Neural crest cell (in vitro differentiated cells): Measurements from ENCODE around the gene ELAC1. TPM values are rescaled to one million over a fixed set of nuclear protein-coding genes. Genes with fewer than 3 reads are reported as not detected.

Experiments
- DNase-seq: peaks from one replicate; pipeline ENCODE4 v3.0.0; 2021; ENCODE audit warnings: low read depth, mixed read lengths, low spot score
- H3K27ac Mint-ChIP-seq: one replicate; pipeline ENCODE4 v1.8.0; 2021; ENCODE audit warnings: mild to moderate bottlenecking, mixed read lengths; ENCODE audit not compliant: unreplicated experiment
- H3K27me3 Mint-ChIP-seq: 2 replicates; pipeline ENCODE4 v1.8.0; 2021; ENCODE audit warnings: low read depth, mild to moderate bottlenecking, mixed read lengths
- H3K36me3 Mint-ChIP-seq: 2 replicates; pipeline ENCODE4 v1.8.0; 2021; ENCODE audit warnings: low read depth, mild to moderate bottlenecking, mixed read lengths
- H3K4me1 Mint-ChIP-seq: 2 replicates; pipeline ENCODE4 v1.8.0; 2021; ENCODE audit warnings: mixed read lengths
- H3K4me3 Mint-ChIP-seq: one replicate; pipeline ENCODE4 v1.8.0; 2021; ENCODE audit warnings: mild to moderate bottlenecking, mixed read lengths
- H3K9me3 Mint-ChIP-seq: 2 replicates; pipeline ENCODE4 v1.8.0; 2021; ENCODE audit warnings: mixed read lengths
- total RNA-seq: library from RNA; stranded (reverse); gene quantifications from 2 replicates; pipeline ENCODE4 v1.2.1, GENCODE V29; 2021
- TF ChIP-seq, protein P1 (sequence below): fragments of 200-600 bp; sonication (generic); conservative IDR thresholded peaks from 2 replicates; pipeline ENCODE4 v1.5.0; 2021; ENCODE audit warnings: antibody characterized with exemption, mild to moderate bottlenecking

ELAC1 gene
- total RNA-seq, 1 donor from 2014 or later, result 15.0 TPM

DNA sequence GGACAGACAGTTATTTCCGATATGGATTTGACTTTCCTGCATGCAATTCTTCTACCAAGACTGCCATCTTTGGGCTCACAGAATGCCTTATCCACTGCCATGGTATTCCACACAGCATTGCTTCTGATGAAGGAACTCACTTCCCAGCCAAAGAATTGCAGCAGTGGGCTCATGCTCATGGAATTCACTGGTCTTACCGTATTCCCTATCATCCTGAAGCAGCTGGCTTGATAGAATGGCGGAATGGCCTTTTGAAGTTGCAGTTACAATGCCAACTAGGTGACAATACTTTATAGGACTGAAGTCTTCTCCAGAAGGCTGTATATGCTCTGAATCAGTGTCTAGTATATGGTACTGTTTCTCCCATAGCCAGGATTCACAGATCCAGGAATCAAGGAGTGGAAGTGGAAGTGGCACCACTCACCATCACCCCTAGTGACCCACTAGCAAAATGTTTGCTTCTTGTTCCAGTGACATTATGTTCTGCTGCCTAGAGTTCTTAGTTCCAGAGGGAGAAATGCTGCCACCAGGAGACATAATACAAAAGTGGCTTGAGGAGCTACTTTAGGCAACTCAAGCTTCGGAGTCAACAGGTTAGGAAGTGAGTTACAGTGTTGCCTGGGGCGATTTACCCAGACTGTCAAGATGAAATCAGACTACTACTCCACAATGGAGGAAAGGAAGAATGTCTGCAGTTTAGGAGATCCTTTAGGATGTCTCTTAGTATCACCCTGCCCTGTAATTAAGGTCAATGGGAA lies 38.4 kb downstream of the ELAC1 start:
- H3K9me3 Mint-ChIP-seq, result peaks cover 10% of the 10 kb centered on the region
- DNase-seq, result no peak
- H3K4me1 Mint-ChIP-seq, result no peaks in the 10 kb centered on the region
- no peaks in the 10 kb centered on the region for H3K27me3 Mint-ChIP-seq
- H3K27ac Mint-ChIP-seq, result no peak overlapping the region
- H3K4me3 Mint-ChIP-seq, result no peak overlapping the region
- TF ChIP-seq, protein P1, sequence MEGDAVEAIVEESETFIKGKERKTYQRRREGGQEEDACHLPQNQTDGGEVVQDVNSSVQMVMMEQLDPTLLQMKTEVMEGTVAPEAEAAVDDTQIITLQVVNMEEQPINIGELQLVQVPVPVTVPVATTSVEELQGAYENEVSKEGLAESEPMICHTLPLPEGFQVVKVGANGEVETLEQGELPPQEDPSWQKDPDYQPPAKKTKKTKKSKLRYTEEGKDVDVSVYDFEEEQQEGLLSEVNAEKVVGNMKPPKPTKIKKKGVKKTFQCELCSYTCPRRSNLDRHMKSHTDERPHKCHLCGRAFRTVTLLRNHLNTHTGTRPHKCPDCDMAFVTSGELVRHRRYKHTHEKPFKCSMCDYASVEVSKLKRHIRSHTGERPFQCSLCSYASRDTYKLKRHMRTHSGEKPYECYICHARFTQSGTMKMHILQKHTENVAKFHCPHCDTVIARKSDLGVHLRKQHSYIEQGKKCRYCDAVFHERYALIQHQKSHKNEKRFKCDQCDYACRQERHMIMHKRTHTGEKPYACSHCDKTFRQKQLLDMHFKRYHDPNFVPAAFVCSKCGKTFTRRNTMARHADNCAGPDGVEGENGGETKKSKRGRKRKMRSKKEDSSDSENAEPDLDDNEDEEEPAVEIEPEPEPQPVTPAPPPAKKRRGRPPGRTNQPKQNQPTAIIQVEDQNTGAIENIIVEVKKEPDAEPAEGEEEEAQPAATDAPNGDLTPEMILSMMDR, result no peak
- peaks cover 9% of the 10 kb centered on the region for H3K36me3 Mint-ChIP-seq

DNA sequence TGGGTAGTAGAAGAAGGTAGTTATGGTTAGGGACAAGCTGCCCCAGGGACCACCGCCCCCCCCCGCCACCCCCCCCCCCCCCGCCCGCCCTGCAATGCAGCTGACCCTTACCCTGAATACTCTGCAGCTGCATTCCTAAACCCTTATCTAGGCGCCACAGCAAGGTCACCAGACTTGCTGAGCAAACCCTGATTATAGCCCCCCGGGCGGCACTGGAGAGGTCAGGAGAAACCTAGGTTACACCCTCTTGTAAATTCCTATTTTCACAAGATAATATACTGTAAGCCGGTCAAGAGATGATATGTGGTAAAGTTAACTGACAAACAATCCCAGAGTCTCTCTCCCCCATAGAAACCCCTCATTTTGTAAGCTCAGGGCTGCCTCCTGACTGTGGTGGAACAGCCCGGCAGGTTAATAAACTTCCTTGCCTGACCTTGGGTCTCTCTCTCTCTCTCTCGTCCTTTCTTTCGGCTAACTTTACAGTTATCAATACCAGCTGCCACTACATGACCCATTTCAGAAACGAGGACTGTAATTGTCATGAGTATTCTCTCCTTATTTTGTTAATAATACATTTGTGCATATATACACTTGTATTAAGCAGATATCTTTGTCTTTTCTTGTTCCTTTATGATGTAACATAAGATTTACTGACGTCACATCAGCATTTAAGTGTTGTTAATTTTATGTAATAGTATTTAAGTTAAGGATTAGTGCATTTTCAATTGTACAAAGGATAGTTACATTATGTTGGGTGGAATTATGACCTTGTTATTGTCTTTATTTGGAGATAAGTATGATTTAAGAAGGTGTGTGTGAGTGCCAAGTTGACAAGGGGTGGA lies 39.3 kb downstream of the ELAC1 start:
- Mint-ChIP-seq H3K9me3 (peaks cover 6% of the 10 kb centered on the region), H3K27me3 (no peaks in the 10 kb centered on the region), H3K36me3 (peaks cover under 1% of the 10 kb centered on the region), H3K27ac (no peak overlapping the region), H3K4me1 (no peaks in the 10 kb centered on the region), H3K4me3 (no peak overlapping the region)
- no peak for DNase-seq
- TF ChIP-seq, protein P1, result no peak

GRCh38 chr18:51007790-51008139 lies 39.9 kb downstream of the ELAC1 start:
- TF ChIP-seq, protein P1, result no peak
- H3K27ac Mint-ChIP-seq, result no peak overlapping the region
- no peaks in the 10 kb centered on the region for H3K27me3 Mint-ChIP-seq
- peaks cover 6% of the 10 kb centered on the region for H3K9me3 Mint-ChIP-seq
- no peaks in the 10 kb centered on the region for H3K4me1 Mint-ChIP-seq
- H3K36me3 Mint-ChIP-seq, result no peaks in the 10 kb centered on the region
- DNase-seq, result no peak
- no peak overlapping the region for H3K4me3 Mint-ChIP-seq

DNA sequence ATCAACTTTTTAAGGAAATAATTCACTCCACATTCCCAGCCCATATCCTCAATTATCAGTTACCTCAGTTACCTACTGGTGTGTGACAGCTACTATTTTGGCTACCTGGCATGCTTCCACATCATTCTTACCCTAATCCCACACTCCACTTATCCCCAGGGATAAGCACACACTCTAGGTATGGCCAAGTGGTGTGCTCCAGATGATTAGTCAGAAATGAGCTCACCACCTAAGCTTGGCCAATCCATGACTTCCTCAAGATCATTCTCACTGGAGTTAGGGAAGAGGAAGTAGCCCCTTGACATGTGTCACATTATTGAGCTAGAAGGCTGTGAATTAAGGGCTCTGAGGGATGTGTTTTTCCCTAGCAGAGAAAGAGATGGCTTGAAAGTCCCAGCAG lies 41.2 kb downstream of the ELAC1 start:
- H3K27me3 Mint-ChIP-seq, result no peaks in the 10 kb centered on the region
- no peaks in the 10 kb centered on the region for H3K9me3 Mint-ChIP-seq
- H3K4me1 Mint-ChIP-seq, result no peaks in the 10 kb centered on the region
- no peak overlapping the region for H3K4me3 Mint-ChIP-seq
- no peak for DNase-seq
- H3K36me3 Mint-ChIP-seq, result peaks cover 3% of the 10 kb centered on the region
- TF ChIP-seq, protein P1, result no peak
- H3K27ac Mint-ChIP-seq, result no peak overlapping the region

- Mint-ChIP-seq H3K9me3 (no peaks in the 10 kb centered on the region), H3K4me1 (no peaks in the 10 kb centered on the region), H3K4me3 (no peak overlapping the region), H3K27ac (no peak overlapping the region), H3K27me3 (no peaks in the 10 kb centered on the region), H3K36me3 (peaks cover 3% of the 10 kb centered on the region)
- DNase-seq, result no peak
- TF ChIP-seq, protein P1, result no peak
Observed at GRCh38 chr18:51010218-51010617, 42.4 kb downstream of the ELAC1 start.
